ENCODE measurements around the gene AGXT. TPM values are rescaled to one million over a fixed set of nuclear protein-coding genes. Genes with fewer than 3 reads are reported as not detected.
A peak's percentile ranks its signal among the peaks of the same experiment; 100 is the strongest.

The AGXT gene
- total RNA-seq, 4 donors from 2014 or later = 1.5 TPM; not detected in 3

GRCh38 chr2:240821429-240821778, 47.2 kb upstream of the AGXT start:
- DNase-seq = no peak
- Histone ChIP-seq H3K27me3 (peaks cover 0 to 26% of the 10 kb centered on the region in 2 donors), H3K9me3 (no peaks in the 10 kb centered on the region), H3K27ac (no peak overlapping the region), H3K36me3 (no peaks in the 10 kb centered on the region), H3K4me3 (no peak overlapping the region), H3K4me1 (peaks cover 0 to 21% (median 10%) of the 10 kb centered on the region in 4 donors)
- no peak for TF ChIP-seq CTCF (IDR thresholded peaks at IDR 0.05)
- TF ChIP-seq POLR2A (IDR thresholded peaks at IDR 0.05) = no peak

- Histone ChIP-seq H3K4me3 (no peak overlapping the region), H3K27me3 (peaks cover 0 to 26% of the 10 kb centered on the region in 2 donors), H3K27ac (no peak overlapping the region), H3K9me3 (no peaks in the 10 kb centered on the region), H3K36me3 (no peaks in the 10 kb centered on the region), H3K4me1 (peaks cover 0 to 21% (median 10%) of the 10 kb centered on the region in 4 donors)
- no peak for DNase-seq
- TF ChIP-seq CTCF (IDR thresholded peaks at IDR 0.05) (no peak), POLR2A (IDR thresholded peaks at IDR 0.05) (no peak)
Measured at GRCh38 chr2:240822280-240822847, 46.3 kb upstream of the AGXT start.

GRCh38 chr2:240823449-240824336, 44.9 kb upstream of the AGXT start:
- no peak overlapping the region for H3K27ac ChIP-seq
- H3K4me1 ChIP-seq = peaks cover 0 to 21% (median 9%) of the 10 kb centered on the region in 4 donors
- H3K4me3 ChIP-seq = no peak overlapping the region
- no peaks in the 10 kb centered on the region for H3K9me3 ChIP-seq
- TF ChIP-seq CTCF (IDR thresholded peaks at IDR 0.05) (no peak), POLR2A (IDR thresholded peaks at IDR 0.05) (no peak)
- no peaks in the 10 kb centered on the region for H3K36me3 ChIP-seq
- H3K27me3 ChIP-seq = peaks cover 0 to 22% of the 10 kb centered on the region in 2 donors
- DNase-seq = no peak

- Histone ChIP-seq H3K27me3 (peaks cover 0 to 8% of the 10 kb centered on the region in 2 donors), H3K27ac (no peak overlapping the region), H3K4me1 (peaks cover 0 to 6% (median under 1%) of the 10 kb centered on the region in 4 donors), H3K36me3 (no peaks in the 10 kb centered on the region), H3K4me3 (no peak overlapping the region), H3K9me3 (no peaks in the 10 kb centered on the region)
- no peak for TF ChIP-seq POLR2A (IDR thresholded peaks at IDR 0.05)
- no peak for TF ChIP-seq CTCF (IDR thresholded peaks at IDR 0.05)
- DNase-seq = no peak
Measured at GRCh38 chr2:240825476-240825875, 43.1 kb upstream of the AGXT start.

GRCh38 chr2:240831594-240832204, 36.9 kb upstream of the AGXT start:
- no peak for TF ChIP-seq CTCF (IDR thresholded peaks at IDR 0.05)
- TF ChIP-seq POLR2A (IDR thresholded peaks at IDR 0.05) = no peak
- peaks cover 0 to 6% (median 0%) of the 10 kb centered on the region in 4 donors for H3K9me3 ChIP-seq
- no peak for DNase-seq

More at GRCh38 chr2:240831594-240832204, 36.9 kb upstream of the AGXT start:
- Histone ChIP-seq H3K36me3 (no peaks in the 10 kb centered on the region), H3K4me3 (peak overlapping the region in 3 of 4 donors; percentile 4 to 25 (median 12)), H3K4me1 (peaks cover 0 to 12% (median 4%) of the 10 kb centered on the region in 4 donors), H3K27ac (no peak overlapping the region), H3K27me3 (no peaks in the 10 kb centered on the region)

Data from Peyer's patch (tissue), 4 donors.